ENCODE measurements around the gene ZIC1.

- TF ChIP-seq CTCF (IDR thresholded peaks at IDR 0.05) = no peak
- TF ChIP-seq POLR2A (IDR thresholded peaks at IDR 0.05) = no peak
Measured at GRCh38 chr3:147407114-147407497, 2.1 kb upstream of the ZIC1 start.

Data from breast epithelium (tissue), 3 donors.